ENCODE results near the gene MYO1A.

DNA sequence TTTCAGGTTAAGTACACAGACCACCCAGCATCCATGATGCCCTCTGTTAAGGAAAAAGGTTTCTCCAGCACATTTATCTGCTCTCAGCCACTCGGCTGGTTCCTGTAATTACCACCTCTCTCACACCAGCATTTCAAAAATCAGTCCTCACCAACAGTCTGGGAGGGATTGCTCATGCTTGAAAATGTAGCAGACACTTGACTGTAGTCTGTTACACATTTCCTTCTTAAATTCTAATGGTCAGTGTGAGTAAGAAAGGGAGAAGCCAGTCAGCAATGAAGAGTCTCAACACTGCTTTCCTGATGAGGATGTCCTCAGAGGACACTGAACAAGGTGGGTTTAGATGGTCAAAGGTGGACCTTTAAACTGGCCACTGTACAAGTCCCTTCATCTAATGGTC lies 49.5 kb downstream of the MYO1A start:
- no peak for TF ChIP-seq BCL11B (tag by site-specific recombination; IDR thresholded peaks at IDR 0.05; ENCODE audit: low read depth)
- no peak for TF ChIP-seq ZNF274 (IDR thresholded peaks at IDR 0.05; ENCODE audit: low read length)
- TF ChIP-seq ZNF274 (tag by site-specific recombination; IDR thresholded peaks at IDR 0.05; ENCODE audit: borderline replicate concordance), result no peak
- TF ChIP-seq, protein P1, sequence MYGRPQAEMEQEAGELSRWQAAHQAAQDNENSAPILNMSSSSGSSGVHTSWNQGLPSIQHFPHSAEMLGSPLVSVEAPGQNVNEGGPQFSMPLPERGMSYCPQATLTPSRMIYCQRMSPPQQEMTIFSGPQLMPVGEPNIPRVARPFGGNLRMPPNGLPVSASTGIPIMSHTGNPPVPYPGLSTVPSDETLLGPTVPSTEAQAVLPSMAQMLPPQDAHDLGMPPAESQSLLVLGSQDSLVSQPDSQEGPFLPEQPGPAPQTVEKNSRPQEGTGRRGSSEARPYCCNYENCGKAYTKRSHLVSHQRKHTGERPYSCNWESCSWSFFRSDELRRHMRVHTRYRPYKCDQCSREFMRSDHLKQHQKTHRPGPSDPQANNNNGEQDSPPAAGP (tag by site-specific recombination; IDR thresholded peaks at IDR 0.05), result no peak
- TF ChIP-seq, protein P2, sequence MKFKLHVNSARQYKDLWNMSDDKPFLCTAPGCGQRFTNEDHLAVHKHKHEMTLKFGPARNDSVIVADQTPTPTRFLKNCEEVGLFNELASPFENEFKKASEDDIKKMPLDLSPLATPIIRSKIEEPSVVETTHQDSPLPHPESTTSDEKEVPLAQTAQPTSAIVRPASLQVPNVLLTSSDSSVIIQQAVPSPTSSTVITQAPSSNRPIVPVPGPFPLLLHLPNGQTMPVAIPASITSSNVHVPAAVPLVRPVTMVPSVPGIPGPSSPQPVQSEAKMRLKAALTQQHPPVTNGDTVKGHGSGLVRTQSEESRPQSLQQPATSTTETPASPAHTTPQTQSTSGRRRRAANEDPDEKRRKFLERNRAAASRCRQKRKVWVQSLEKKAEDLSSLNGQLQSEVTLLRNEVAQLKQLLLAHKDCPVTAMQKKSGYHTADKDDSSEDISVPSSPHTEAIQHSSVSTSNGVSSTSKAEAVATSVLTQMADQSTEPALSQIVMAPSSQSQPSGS (tag by site-specific recombination; IDR thresholded peaks at IDR 0.05; ENCODE audit: low read depth), result no peak
- no peak for TF ChIP-seq MEIS1 (CRISPR knock-in tag; IDR thresholded peaks at IDR 0.05; ENCODE audit: borderline replicate concordance)
- TF ChIP-seq PATZ1 (tag by site-specific recombination; IDR thresholded peaks at IDR 0.05), result no peak
- TF ChIP-seq, protein P3, sequence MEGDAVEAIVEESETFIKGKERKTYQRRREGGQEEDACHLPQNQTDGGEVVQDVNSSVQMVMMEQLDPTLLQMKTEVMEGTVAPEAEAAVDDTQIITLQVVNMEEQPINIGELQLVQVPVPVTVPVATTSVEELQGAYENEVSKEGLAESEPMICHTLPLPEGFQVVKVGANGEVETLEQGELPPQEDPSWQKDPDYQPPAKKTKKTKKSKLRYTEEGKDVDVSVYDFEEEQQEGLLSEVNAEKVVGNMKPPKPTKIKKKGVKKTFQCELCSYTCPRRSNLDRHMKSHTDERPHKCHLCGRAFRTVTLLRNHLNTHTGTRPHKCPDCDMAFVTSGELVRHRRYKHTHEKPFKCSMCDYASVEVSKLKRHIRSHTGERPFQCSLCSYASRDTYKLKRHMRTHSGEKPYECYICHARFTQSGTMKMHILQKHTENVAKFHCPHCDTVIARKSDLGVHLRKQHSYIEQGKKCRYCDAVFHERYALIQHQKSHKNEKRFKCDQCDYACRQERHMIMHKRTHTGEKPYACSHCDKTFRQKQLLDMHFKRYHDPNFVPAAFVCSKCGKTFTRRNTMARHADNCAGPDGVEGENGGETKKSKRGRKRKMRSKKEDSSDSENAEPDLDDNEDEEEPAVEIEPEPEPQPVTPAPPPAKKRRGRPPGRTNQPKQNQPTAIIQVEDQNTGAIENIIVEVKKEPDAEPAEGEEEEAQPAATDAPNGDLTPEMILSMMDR (tag by site-specific recombination; IDR thresholded peaks at IDR 0.05), result no peak
- no peak for TF ChIP-seq REST (tag by site-specific recombination; IDR thresholded peaks at IDR 0.05)
- TF ChIP-seq ZNF175 (tag by site-specific recombination; IDR thresholded peaks at IDR 0.05), result no peak
- TF ChIP-seq, protein P4, sequence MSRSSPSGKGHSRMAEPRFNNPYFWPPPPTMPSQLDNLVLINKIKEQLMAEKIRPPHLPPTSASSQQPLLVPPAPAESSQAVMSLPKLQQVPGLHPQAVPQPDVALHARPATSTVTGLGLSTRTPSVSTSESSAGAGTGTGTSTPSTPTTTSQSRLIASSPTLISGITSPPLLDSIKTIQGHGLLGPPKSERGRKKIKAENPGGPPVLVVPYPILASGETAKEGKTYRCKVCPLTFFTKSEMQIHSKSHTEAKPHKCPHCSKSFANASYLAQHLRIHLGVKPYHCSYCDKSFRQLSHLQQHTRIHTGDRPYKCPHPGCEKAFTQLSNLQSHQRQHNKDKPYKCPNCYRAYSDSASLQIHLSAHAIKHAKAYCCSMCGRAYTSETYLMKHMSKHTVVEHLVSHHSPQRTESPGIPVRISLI (tag by site-specific recombination; IDR thresholded peaks at IDR 0.05), result no peak
- TF ChIP-seq ZNF114 (tag by site-specific recombination; IDR thresholded peaks at IDR 0.05), result no peak
- TF ChIP-seq ZBTB1 (tag by site-specific recombination; IDR thresholded peaks at IDR 0.05), result no peak
- no peak for TF ChIP-seq EGR2 (tag by site-specific recombination; IDR thresholded peaks at IDR 0.05; ENCODE audit: low read depth)
- TF ChIP-seq, protein P5, sequence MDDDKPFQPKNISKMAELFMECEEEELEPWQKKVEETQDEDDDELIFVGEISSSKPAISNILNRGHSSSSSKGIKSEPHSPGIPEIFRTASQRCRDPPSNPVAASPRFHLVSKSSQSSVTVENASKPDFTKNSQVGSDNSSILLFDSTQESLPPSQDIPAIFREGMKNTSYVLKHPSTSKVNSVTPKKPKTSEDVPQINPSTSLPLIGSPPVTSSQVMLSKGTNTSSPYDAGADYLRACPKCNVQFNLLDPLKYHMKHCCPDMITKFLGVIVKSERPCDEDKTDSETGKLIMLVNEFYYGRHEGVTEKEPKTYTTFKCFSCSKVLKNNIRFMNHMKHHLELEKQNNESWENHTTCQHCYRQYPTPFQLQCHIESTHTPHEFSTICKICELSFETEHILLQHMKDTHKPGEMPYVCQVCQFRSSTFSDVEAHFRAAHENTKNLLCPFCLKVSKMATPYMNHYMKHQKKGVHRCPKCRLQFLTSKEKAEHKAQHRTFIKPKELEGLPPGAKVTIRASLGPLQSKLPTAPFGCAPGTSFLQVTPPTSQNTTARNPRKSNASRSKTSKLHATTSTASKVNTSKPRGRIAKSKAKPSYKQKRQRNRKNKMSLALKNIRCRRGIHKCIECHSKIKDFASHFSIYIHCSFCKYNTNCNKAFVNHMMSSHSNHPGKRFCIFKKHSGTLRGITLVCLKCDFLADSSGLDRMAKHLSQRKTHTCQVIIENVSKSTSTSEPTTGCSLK (tag by site-specific recombination; IDR thresholded peaks at IDR 0.05), result no peak

Measured in HEK293 (cell line).